Measurements from ENCODE around the gene SMARCD3. TPM values are rescaled to one million over a fixed set of nuclear protein-coding genes. Genes with fewer than 3 reads are reported as not detected.

Gene SMARCD3
- 19.5 and 28.6 TPM in 2 replicates for total RNA-seq (2012; rRNA removed)

DNA sequence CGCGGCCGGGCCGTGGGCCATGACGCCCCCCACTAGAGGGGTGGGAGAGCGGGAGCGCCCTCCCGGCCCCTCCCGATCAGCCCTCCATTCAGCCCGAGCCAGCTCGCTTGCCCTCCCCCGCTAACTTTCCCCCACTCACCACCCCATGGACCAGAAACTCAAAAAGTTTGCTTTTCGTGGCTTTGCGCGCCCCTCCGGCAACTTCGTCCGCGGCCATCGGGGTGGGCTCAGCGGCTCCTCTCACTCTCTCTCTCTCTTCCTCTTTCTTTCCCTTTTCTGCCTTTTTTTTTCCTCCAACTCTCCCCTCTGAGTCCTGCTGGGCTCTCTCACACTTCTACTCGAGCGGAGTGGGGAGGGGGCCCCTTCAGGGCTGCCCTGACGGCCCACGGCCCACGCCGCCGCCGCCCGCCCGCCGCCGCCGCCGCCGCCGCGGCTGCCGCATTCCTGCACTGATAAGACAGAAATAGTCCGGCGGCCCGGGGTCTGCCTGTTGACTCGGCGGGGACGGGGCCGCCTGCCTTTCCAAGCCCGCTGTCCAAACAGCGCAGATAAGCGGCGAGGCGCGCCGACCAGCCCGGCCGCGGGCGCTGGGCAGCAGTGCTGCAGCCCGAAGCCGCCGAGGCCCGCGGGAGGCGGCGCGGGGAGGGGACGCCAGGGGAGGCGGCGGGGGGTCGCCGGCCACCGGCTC, at the start of gene SMARCD3:
Gene SMARCD3 (minus strand): TSS at position 349 of the 688 bp plus-strand sequence. CDS start 132 bp downstream, at position 217.
- Histone ChIP-seq H3K9ac (ENCODE audit: low read depth, low read length) (peak within 1 kb of the TSS; percentile 91), H3K4me1 (ENCODE audit: control insufficient read depth, insufficient read depth, low read length) (peaks cover 68% of the 10 kb centered on the region), H3K9me3 (replicated peaks; ENCODE audit: low read length) (no peaks in the 10 kb centered on the region), H3K27me3 (ENCODE audit: control insufficient read depth, insufficient read depth, low read length) (no peaks in the 10 kb centered on the region), H3K4me3 (ENCODE audit: low read length) (peak within 1 kb of the TSS; percentile 87), H3K4me2 (ENCODE audit: low read length) (peak within 1 kb of the TSS; percentile 92), H3K36me3 (ENCODE audit: insufficient read depth, low read length) (no peaks in the 10 kb centered on the region)

- Histone ChIP-seq H3K9me3 (replicated peaks; ENCODE audit: low read length) (no peaks in the 10 kb centered on the region), H3K36me3 (ENCODE audit: insufficient read depth, low read length) (no peaks in the 10 kb centered on the region), H3K4me1 (ENCODE audit: control insufficient read depth, insufficient read depth, low read length) (no peaks in the 10 kb centered on the region), H3K4me3 (ENCODE audit: low read length) (no peak overlapping the region), H3K4me2 (ENCODE audit: low read length) (no peak overlapping the region), H3K9ac (ENCODE audit: low read depth, low read length) (no peak overlapping the region), H3K27me3 (ENCODE audit: control insufficient read depth, insufficient read depth, low read length) (peaks cover 46% of the 10 kb centered on the region)
Observed at GRCh38 chr7:151296202-151296992, 47.9 kb upstream of the SMARCD3 start.

GRCh38 chr7:151292850-151293249, 44.4 kb upstream of the SMARCD3 start:
- Histone ChIP-seq H3K27me3 (ENCODE audit: control insufficient read depth, insufficient read depth, low read length) (peaks cover 57% of the 10 kb centered on the region), H3K9me3 (replicated peaks; ENCODE audit: low read length) (no peaks in the 10 kb centered on the region), H3K36me3 (ENCODE audit: insufficient read depth, low read length) (no peaks in the 10 kb centered on the region), H3K4me3 (ENCODE audit: low read length) (no peak overlapping the region), H3K4me1 (ENCODE audit: control insufficient read depth, insufficient read depth, low read length) (no peaks in the 10 kb centered on the region), H3K4me2 (ENCODE audit: low read length) (no peak overlapping the region), H3K9ac (ENCODE audit: low read depth, low read length) (no peak overlapping the region)

- H3K27me3 ChIP-seq (ENCODE audit: control insufficient read depth, insufficient read depth, low read length) = peaks cover 70% of the 10 kb centered on the region
- H3K36me3 ChIP-seq (ENCODE audit: insufficient read depth, low read length) = no peaks in the 10 kb centered on the region
- no peak overlapping the region for H3K4me2 ChIP-seq (ENCODE audit: low read length)
- no peaks in the 10 kb centered on the region for H3K9me3 ChIP-seq (replicated peaks; ENCODE audit: low read length)
- no peak overlapping the region for H3K4me3 ChIP-seq (ENCODE audit: low read length)
- H3K4me1 ChIP-seq (ENCODE audit: control insufficient read depth, insufficient read depth, low read length) = no peaks in the 10 kb centered on the region
- H3K9ac ChIP-seq (ENCODE audit: low read depth, low read length) = no peak overlapping the region
Observed at GRCh38 chr7:151291206-151291605, 42.7 kb upstream of the SMARCD3 start.

- Histone ChIP-seq H3K27me3 (ENCODE audit: control insufficient read depth, insufficient read depth, low read length) (peaks cover 79% of the 10 kb centered on the region), H3K9ac (ENCODE audit: low read depth, low read length) (no peak overlapping the region), H3K36me3 (ENCODE audit: insufficient read depth, low read length) (no peaks in the 10 kb centered on the region), H3K4me1 (ENCODE audit: control insufficient read depth, insufficient read depth, low read length) (no peaks in the 10 kb centered on the region), H3K4me3 (ENCODE audit: low read length) (no peak overlapping the region), H3K9me3 (replicated peaks; ENCODE audit: low read length) (no peaks in the 10 kb centered on the region), H3K4me2 (ENCODE audit: low read length) (no peak overlapping the region)
Observed at GRCh38 chr7:151290355-151290760, 41.9 kb upstream of the SMARCD3 start.

DNA sequence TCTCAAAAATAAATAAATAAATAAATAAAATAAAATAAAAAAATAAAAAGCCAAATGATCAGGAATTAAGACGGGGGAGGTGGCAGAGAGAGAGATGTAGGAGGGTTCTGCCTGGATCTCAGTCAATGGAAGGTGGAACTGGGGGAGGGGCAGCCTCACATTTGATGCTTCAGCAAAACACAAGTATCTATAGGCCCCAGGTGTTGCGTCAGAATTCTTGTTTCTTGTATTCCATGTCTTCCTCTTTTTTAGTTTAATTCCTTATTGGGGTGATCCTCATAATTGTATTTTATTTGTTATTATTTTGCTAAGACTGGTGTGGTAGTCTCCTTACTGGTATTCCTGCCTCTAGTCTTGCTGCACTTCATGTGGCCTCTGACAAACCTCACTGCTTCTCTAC, 41.4 kb upstream of the SMARCD3 start:
- Histone ChIP-seq H3K9ac (ENCODE audit: low read depth, low read length) (no peak overlapping the region), H3K9me3 (replicated peaks; ENCODE audit: low read length) (no peaks in the 10 kb centered on the region), H3K4me3 (ENCODE audit: low read length) (no peak overlapping the region), H3K27me3 (ENCODE audit: control insufficient read depth, insufficient read depth, low read length) (peaks cover 80% of the 10 kb centered on the region), H3K4me1 (ENCODE audit: control insufficient read depth, insufficient read depth, low read length) (no peaks in the 10 kb centered on the region), H3K4me2 (ENCODE audit: low read length) (no peak overlapping the region), H3K36me3 (ENCODE audit: insufficient read depth, low read length) (no peaks in the 10 kb centered on the region)

DNA sequence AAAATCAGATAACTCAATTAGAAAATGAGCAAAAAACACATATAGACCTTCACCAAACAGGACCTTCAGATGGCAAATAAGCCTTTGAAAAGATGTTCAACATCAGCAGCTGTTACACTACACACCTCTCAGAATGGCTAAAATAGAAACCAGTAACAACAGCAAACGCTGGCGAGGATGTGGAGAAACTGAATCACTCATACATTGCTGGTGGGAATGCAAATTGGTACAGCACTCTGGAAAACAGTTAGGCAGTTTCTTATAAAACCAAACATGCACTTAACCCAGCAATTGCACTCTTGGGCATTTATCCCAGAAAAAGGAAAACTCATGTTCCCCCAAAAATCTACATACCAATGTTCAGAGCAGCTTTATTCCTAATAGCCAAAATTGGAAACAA, 37.7 kb upstream of the SMARCD3 start:
- H3K27me3 ChIP-seq (ENCODE audit: control insufficient read depth, insufficient read depth, low read length) = peaks cover 77% of the 10 kb centered on the region

DNA sequence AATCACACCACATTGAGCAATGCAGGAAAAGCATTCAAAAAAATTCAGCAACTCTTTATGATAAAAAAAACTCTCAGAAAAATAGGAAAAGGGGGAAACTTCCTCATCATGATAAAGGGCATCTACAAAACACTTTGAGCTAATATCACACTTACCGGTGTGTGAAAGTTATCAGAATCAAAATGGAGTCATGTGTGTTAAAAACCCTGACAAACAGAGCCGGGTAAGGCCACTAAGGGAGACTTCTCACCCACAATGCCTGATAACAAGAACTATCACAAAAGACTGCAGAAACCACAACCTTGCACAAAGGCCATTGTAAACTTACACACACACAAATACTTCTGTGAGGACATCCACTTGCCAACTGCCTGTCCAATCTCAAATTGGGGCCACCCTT, 34.8 kb upstream of the SMARCD3 start:
- no peak overlapping the region for H3K4me3 ChIP-seq (ENCODE audit: low read length)
- no peaks in the 10 kb centered on the region for H3K36me3 ChIP-seq (ENCODE audit: insufficient read depth, low read length)
- H3K4me2 ChIP-seq (ENCODE audit: low read length) = no peak overlapping the region
- peaks cover 74% of the 10 kb centered on the region for H3K27me3 ChIP-seq (ENCODE audit: control insufficient read depth, insufficient read depth, low read length)
- H3K9ac ChIP-seq (ENCODE audit: low read depth, low read length) = no peak overlapping the region
- no peaks in the 10 kb centered on the region for H3K9me3 ChIP-seq (replicated peaks; ENCODE audit: low read length)
- no peaks in the 10 kb centered on the region for H3K4me1 ChIP-seq (ENCODE audit: control insufficient read depth, insufficient read depth, low read length)

More for the DNA sequence above, 37.7 kb upstream of the SMARCD3 start:
- Histone ChIP-seq H3K36me3 (ENCODE audit: insufficient read depth, low read length) (no peaks in the 10 kb centered on the region), H3K9me3 (replicated peaks; ENCODE audit: low read length) (no peaks in the 10 kb centered on the region), H3K4me2 (ENCODE audit: low read length) (no peak overlapping the region), H3K4me3 (ENCODE audit: low read length) (no peak overlapping the region), H3K4me1 (ENCODE audit: control insufficient read depth, insufficient read depth, low read length) (no peaks in the 10 kb centered on the region), H3K9ac (ENCODE audit: low read depth, low read length) (no peak overlapping the region)

DNA sequence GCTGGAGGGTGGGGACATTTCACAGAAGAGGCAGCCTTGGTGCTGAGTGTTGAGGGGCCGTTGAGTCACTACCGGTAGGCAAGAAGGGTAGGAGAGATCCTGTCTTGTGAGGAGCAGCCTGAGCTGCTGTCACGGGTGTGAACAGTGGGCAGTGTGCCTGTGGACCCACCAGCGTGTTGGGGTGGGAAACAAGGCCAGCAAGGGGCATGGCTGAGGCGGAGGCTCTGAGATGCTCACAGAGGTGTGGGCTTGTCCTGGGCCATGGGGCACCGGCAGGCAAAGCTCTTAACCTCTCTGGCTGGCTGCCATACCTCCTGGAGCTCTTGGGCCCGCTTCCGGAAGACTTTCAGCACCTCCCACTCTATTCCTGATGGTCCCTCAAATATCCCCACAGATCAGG, 33.6 kb upstream of the SMARCD3 start:
- no peaks in the 10 kb centered on the region for H3K36me3 ChIP-seq (ENCODE audit: insufficient read depth, low read length)
- H3K27me3 ChIP-seq (ENCODE audit: control insufficient read depth, insufficient read depth, low read length) = peaks cover 73% of the 10 kb centered on the region
- peaks cover 4% of the 10 kb centered on the region for H3K4me1 ChIP-seq (ENCODE audit: control insufficient read depth, insufficient read depth, low read length)
- H3K9me3 ChIP-seq (replicated peaks; ENCODE audit: low read length) = no peaks in the 10 kb centered on the region
- no peak overlapping the region for H3K4me3 ChIP-seq (ENCODE audit: low read length)
- H3K4me2 ChIP-seq (ENCODE audit: low read length) = no peak overlapping the region
- no peak overlapping the region for H3K9ac ChIP-seq (ENCODE audit: low read depth, low read length)

DNA sequence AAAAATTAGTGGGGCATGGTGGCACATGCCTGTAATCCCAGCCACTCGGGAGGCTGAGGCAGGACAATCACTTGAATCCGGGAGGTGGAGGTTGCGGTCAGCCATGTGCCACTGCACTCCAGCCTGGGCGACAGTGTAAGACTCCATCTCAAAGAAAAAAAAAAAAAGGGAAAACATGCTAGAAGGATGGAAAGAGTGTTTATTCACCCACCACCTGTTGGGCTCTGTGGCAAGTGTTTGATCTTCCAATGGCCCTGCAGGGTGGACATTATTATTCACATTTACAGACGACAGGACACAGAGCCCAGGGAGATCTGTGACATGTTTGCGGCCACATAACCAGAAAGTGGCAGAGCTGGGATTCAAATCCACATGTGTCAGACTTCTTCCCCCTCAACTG, 33.2 kb upstream of the SMARCD3 start:
- Histone ChIP-seq H3K9me3 (replicated peaks; ENCODE audit: low read length) (no peaks in the 10 kb centered on the region), H3K4me1 (ENCODE audit: control insufficient read depth, insufficient read depth, low read length) (peaks cover 5% of the 10 kb centered on the region), H3K4me3 (ENCODE audit: low read length) (no peak overlapping the region), H3K4me2 (ENCODE audit: low read length) (no peak overlapping the region), H3K9ac (ENCODE audit: low read depth, low read length) (no peak overlapping the region), H3K27me3 (ENCODE audit: control insufficient read depth, insufficient read depth, low read length) (peaks cover 69% of the 10 kb centered on the region), H3K36me3 (ENCODE audit: insufficient read depth, low read length) (no peaks in the 10 kb centered on the region)

DNA sequence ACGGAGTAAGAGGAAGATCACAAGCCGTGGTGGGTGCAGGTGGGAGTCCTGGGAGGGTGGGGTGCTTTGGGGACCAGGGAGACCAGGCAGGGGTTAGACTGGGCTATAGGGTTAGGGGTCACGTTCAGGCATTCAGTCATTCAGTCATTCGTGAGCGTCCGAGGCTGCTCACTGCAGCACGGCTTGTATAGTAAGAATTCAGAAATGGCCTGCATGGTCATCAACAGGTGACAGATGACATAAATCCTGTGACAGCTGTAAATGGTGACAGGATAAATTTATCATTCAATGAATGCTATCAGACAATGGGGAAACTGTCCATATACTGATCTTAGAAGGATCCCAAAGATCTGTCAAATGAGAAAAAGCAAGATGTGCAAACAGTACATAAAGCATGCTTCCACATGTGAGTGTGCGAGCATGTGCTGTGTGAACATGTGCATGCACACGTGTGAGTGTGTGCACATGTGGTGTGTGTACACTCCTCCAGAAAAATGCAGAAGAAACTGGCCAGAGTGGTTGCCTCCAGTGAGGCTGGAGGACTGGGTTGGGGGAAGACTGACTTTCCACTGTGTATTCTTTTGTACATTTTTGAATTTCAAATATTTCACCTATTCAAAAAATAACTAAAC, 32.0 kb upstream of the SMARCD3 start:
- H3K4me3 ChIP-seq (ENCODE audit: low read length) = no peak overlapping the region
- no peaks in the 10 kb centered on the region for H3K9me3 ChIP-seq (replicated peaks; ENCODE audit: low read length)
- H3K9ac ChIP-seq (ENCODE audit: low read depth, low read length) = no peak overlapping the region
- H3K27me3 ChIP-seq (ENCODE audit: control insufficient read depth, insufficient read depth, low read length) = peaks cover 60% of the 10 kb centered on the region
- peaks cover 5% of the 10 kb centered on the region for H3K4me1 ChIP-seq (ENCODE audit: control insufficient read depth, insufficient read depth, low read length)
- no peak overlapping the region for H3K4me2 ChIP-seq (ENCODE audit: low read length)
- no peaks in the 10 kb centered on the region for H3K36me3 ChIP-seq (ENCODE audit: insufficient read depth, low read length)

All from skeletal muscle satellite cell (primary cell).